SK-N-SH treated with all-trans-retinoic acid at 6 μM for 48 hours (cell line): ENCODE measurements around the gene NPIPA8.
"Not testable (repeated sequence)": the region's sequence is repeated elsewhere in the genome, so short reads cannot be mapped to it uniquely, and the experiment has no call there.

Experiments
- GLIS3 ChIP-seq: fragments of 250-450 bp; sonication (Bioruptor Pico); IDR thresholded peaks from 2 replicates; pipeline ENCODE4 v1.5.0; 2020; ENCODE audit warnings: mild to moderate bottlenecking, moderate library complexity
- PPARA ChIP-seq: fragments of 250-450 bp; sonication (Bioruptor Pico); IDR thresholded peaks from 2 replicates; pipeline ENCODE4 v1.5.0; 2020; ENCODE audit warnings: mild to moderate bottlenecking, borderline replicate concordance
- ZC3H10 ChIP-seq: fragments of 250-450 bp; sonication (Bioruptor Pico); IDR thresholded peaks from 2 replicates; pipeline ENCODE4 v1.5.1; 2021; ENCODE audit warnings: mild to moderate bottlenecking, moderate library complexity
- ZFP30 ChIP-seq: fragments of 450-650 bp; formaldehyde crosslinking; IDR thresholded peaks from 2 replicates; pipeline ENCODE4 v1.5.0; 2022; ENCODE audit warnings: mild to moderate bottlenecking, moderate library complexity
- ZNF565 ChIP-seq: fragments of 450-650 bp; formaldehyde crosslinking; conservative IDR thresholded peaks from 2 replicates; pipeline ENCODE4 v1.5.0; 2020; ENCODE audit warnings: low read depth, mild to moderate bottlenecking, moderate library complexity

DNA sequence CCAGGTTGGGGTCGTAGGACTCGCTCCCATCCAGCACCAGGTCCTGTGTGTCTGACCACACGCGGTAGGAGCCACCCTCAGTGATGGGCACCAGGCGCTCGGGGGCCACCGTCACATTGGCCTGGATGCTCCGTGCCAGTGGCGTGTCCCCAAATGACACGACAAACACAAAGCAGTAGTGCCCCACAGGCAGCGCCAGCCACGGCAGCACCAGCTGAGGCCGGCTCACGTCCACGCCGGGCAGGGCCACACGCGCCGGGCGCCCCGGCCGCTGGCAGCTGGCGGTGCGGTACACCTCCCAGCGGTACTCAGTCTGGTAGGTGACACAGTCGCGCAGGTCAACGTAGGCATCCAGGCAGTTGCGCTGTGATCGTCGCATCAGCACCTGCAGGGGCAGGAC, 48.3 kb upstream of the NPIPA8 start:
- not testable (repeated sequence) for TF ChIP-seq ZFP30 (CRISPR knock-in tag); PPARA (CRISPR knock-in tag); ZC3H10 (CRISPR knock-in tag); GLIS3 (CRISPR knock-in tag); ZNF565
